Peyer's patch (tissue), 4 donors: ENCODE measurements around the gene AKAIN1.

Experiments used
- POLR2A ChIP-seq, 2 donors: fragments of 450-650 bp; IDR thresholded peaks; one replicate each; pipeline ENCODE4 v1.5.1; 2017; ENCODE audit warnings: antibody characterized with exemption in 2 of 2, mild to moderate bottlenecking in 2 of 2, moderate library complexity in 2 of 2
- TF ChIP-seq, protein P1 (sequence below), 6 experiments: fragments of 450-650 bp in 4 of 6; fragments of 200-600 bp in 2 of 6; sonication (generic) in 1 of 6; IDR thresholded peaks; one replicate each; pipeline ENCODE4 v1.5.1; 2017 to 2019; ENCODE audit warnings: antibody characterized with exemption in 6 of 6, mild to moderate bottlenecking in 3 of 6, moderate library complexity in 1 of 6

DNA sequence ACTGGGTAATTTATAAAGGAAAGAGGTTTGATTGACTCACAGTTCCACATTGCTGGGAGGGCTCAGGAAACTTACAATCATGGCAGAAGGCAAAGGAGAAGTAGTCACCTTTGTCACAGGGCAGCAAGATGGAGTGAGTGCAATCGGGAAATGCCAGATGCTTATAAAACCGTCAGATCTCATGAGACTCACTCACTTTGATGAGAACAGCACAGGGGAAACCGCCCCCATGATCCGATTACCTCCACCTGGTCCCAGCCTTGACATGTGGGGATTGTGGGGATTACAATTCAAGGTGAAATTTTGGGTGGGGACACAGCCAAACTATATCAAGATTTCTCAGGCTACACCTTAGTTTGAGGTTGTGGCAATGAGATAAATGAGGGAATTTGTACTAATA is 54.9 kb downstream of the AKAIN1 start:
- TF ChIP-seq, protein P1, sequence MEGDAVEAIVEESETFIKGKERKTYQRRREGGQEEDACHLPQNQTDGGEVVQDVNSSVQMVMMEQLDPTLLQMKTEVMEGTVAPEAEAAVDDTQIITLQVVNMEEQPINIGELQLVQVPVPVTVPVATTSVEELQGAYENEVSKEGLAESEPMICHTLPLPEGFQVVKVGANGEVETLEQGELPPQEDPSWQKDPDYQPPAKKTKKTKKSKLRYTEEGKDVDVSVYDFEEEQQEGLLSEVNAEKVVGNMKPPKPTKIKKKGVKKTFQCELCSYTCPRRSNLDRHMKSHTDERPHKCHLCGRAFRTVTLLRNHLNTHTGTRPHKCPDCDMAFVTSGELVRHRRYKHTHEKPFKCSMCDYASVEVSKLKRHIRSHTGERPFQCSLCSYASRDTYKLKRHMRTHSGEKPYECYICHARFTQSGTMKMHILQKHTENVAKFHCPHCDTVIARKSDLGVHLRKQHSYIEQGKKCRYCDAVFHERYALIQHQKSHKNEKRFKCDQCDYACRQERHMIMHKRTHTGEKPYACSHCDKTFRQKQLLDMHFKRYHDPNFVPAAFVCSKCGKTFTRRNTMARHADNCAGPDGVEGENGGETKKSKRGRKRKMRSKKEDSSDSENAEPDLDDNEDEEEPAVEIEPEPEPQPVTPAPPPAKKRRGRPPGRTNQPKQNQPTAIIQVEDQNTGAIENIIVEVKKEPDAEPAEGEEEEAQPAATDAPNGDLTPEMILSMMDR (IDR thresholded peaks at IDR 0.05), result no peak
- TF ChIP-seq POLR2A (IDR thresholded peaks at IDR 0.05), result no peak
